DMS 273 treated with DMSO at 0.1 percent for 48 hours (cell line): ENCODE results near the gene MKX.

Source experiments
- DNase-seq: peaks from one replicate; lab custom pipeline; 2025; lab: John Stamatoyannopoulos, UW

MKX gene

GRCh38 chr10:27646604-27647175, 98.9 kb downstream of the MKX start:
- DNase-seq = no peak

- no peak for DNase-seq
These were observed 99.4 kb downstream of the MKX start for GRCh38 chr10:27646194-27646593.

- DNase-seq = no peak
These were observed 101.2 kb downstream of the MKX start for GRCh38 chr10:27644307-27644939.

- DNase-seq = no peak
These were observed 102.3 kb downstream of the MKX start for GRCh38 chr10:27643301-27643700.

- no peak for DNase-seq
These were observed 103.5 kb downstream of the MKX start for GRCh38 chr10:27642023-27642589.

- no peak for DNase-seq
These were observed 107.4 kb downstream of the MKX start for GRCh38 chr10:27638071-27638750.

GRCh38 chr10:27637601-27638000, 108.0 kb downstream of the MKX start:
- DNase-seq = no peak

GRCh38 chr10:27636816-27637215, 108.8 kb downstream of the MKX start:
- DNase-seq = no peak

GRCh38 chr10:27635699-27636270, 109.8 kb downstream of the MKX start:
- DNase-seq = no peak

GRCh38 chr10:27635290-27635689, 110.3 kb downstream of the MKX start:
- no peak for DNase-seq

GRCh38 chr10:27628621-27629020, 117.0 kb downstream of the MKX start:
- no peak for DNase-seq

GRCh38 chr10:27626890-27627289, 118.7 kb downstream of the MKX start:
- no peak for DNase-seq

GRCh38 chr10:27625452-27626211, 120.0 kb downstream of the MKX start:
- no peak for DNase-seq

GRCh38 chr10:27624941-27625340, 120.7 kb downstream of the MKX start:
- no peak for DNase-seq
